ENCODE results near the gene PLOD2. TPM values are rescaled to one million over a fixed set of nuclear protein-coding genes. Genes with fewer than 3 reads are reported as not detected.

The PLOD2 gene
- total and polyA plus RNA-seq, 2 of the 8 experiments (the other 6 are each of a cell fraction or from before 2014, with no cell fraction given) = 4.0 to 28.7 TPM

GRCh38 chr3:146093896-146094295 lies 67.1 kb downstream of the PLOD2 start:
- H2AFZ ChIP-seq (ENCODE audit: low read length) = no peak overlapping the region
- no peak overlapping the region for H3K14ac ChIP-seq (ENCODE audit: insufficient read length)
- no peaks in the 10 kb centered on the region for H3K27me3 ChIP-seq (replicated peaks in 1 of 4; ENCODE audit: control insufficient read depth in 3 of 4, extremely low read depth in 1 of 4, insufficient read depth in 3 of 4, low read length in 3 of 4)
- H3K27ac ChIP-seq (ENCODE audit: low read depth, low read length) = no peak overlapping the region
- no peak overlapping the region for H2BK12ac ChIP-seq (ENCODE audit: low read depth, low read length)
- H3K23ac ChIP-seq (ENCODE audit: insufficient read length) = no peak overlapping the region
- POLR2A ChIA-PET (ENCODE audit: partially characterized antibody) = no interaction called here
- CTCF ChIA-PET (ENCODE audit: partially characterized antibody) = interaction anchor here (0.9 kb wide), 1 partner anchor 22 kb away, joined by 3 read pairs; no protein-coding TSS in a partner anchor
- 0 out of 4 replicates have a peak, but pooled peaks cover 0 to 2% of the 10 kb centered on the region in 2 experiments for H3K9me3 ChIP-seq (ENCODE audit: insufficient read depth in 2 of 2, low read depth in 1 of 2, low read length in 1 of 2)
- H2BK120ac ChIP-seq (replicated peaks; ENCODE audit: low read depth, low read length) = no peak overlapping the region
- H3K56ac ChIP-seq (replicated peaks; ENCODE audit: insufficient read length, low read depth, low read length) = no peak overlapping the region
- FAIRE-seq (no peak), DNase-seq (ENCODE audit: low read depth in 1 of 2, low spot score in 2 of 2) (no peak)
- no peak overlapping the region for H4K5ac ChIP-seq (ENCODE audit: insufficient read length, low read depth, low read length)
- H4K8ac ChIP-seq (ENCODE audit: extremely low read depth, insufficient read depth, low read length) = no peak overlapping the region
- no peak overlapping the region for H2BK5ac ChIP-seq (ENCODE audit: low read depth, low read length)
- H3K18ac ChIP-seq (ENCODE audit: extremely low read depth, low read length) = no peak overlapping the region
- H3K4me3 ChIP-seq (ENCODE audit: extremely low read depth in 1 of 4, insufficient read depth in 2 of 4, low read depth in 3 of 4, low read length in 4 of 4) = no peak overlapping the region
- WGBS, 2 experiments (ENCODE audit: extremely low coverage in 1 of 2, insufficient coverage in 1 of 2, insufficient read length in 1 of 2, insufficient replicate concordance in 2 of 2, low coverage in 1 of 2, low lambda C conversion rate in 2 of 2, missing lambda C conversion rate in 1 of 2) = 82% methylated on average over 2 of the region's 2 CpGs; no CpG with 5 or more reads in 1 of the 2 experiments
- no peaks in the 10 kb centered on the region for H3K23me2 ChIP-seq (ENCODE audit: low read depth, low read length)
- H3K79me1 ChIP-seq (ENCODE audit: low read depth, low read length) = no peaks in the 10 kb centered on the region
- H3K4me2 ChIP-seq (ENCODE audit: insufficient read depth in 1 of 2, low read depth in 2 of 2, low read length in 2 of 2) = no peak overlapping the region
- H2AK5ac ChIP-seq (ENCODE audit: low read depth, low read length) = no peak overlapping the region
- no peak overlapping the region for H3K9ac ChIP-seq (replicated peaks in 1 of 4; ENCODE audit: extremely low read depth in 1 of 4, low read depth in 3 of 4, low read length in 3 of 4)
- no peak overlapping the region for H4K91ac ChIP-seq (replicated peaks; ENCODE audit: insufficient read length, low read length)
- H3K79me2 ChIP-seq (ENCODE audit: control insufficient read depth in 1 of 2, insufficient read depth in 2 of 2, low read length in 2 of 2) = no peaks in the 10 kb centered on the region
- H3K4me1 ChIP-seq (replicated peaks in 1 of 4; ENCODE audit: control insufficient read depth in 3 of 4, insufficient read depth in 4 of 4, low read length in 3 of 4) = no peaks in the 10 kb centered on the region
- no peak overlapping the region for H2BK20ac ChIP-seq (ENCODE audit: low read length)
- no peaks in the 10 kb centered on the region for H4K20me1 ChIP-seq (replicated peaks in 1 of 2; ENCODE audit: control insufficient read depth in 1 of 2, insufficient read depth in 2 of 2, low read length in 2 of 2)
- H3K4ac ChIP-seq (replicated peaks; ENCODE audit: insufficient read length, low read depth, low read length) = no peak overlapping the region
- H3K36me3 ChIP-seq (ENCODE audit: control insufficient read depth in 2 of 4, insufficient read depth in 4 of 4, low read length in 3 of 4) = peaks cover 0 to 3% (median 0%) of the 10 kb centered on the region in 4 experiments; a peak in 1 of 8 replicates
- H2BK15ac ChIP-seq (ENCODE audit: low read length) = no peak overlapping the region
- TF ChIP-seq RAD21 (IDR thresholded peaks at IDR 0.05 in 1 of 2, conservative IDR thresholded peaks at IDR 0.05 in 1 of 2; ENCODE audit: low read depth in 2 of 2, low read length in 2 of 2) (no peak), RNF2 (IDR thresholded peaks at IDR 0.05; ENCODE audit: borderline replicate concordance, low read depth, low read length, missing control alignments, poor library complexity, severe bottlenecking) (no peak), YY1 (IDR thresholded peaks at IDR 0.05; ENCODE audit: low read depth, low read length) (no peak), TAF1 (IDR thresholded peaks at IDR 0.05; ENCODE audit: low read depth, low read length) (no peak), JUND (IDR thresholded peaks at IDR 0.05; ENCODE audit: low read length) (no peak), NANOG (IDR thresholded peaks at IDR 0.05; ENCODE audit: insufficient read depth, low read depth, low read length, poor library complexity, severe bottlenecking) (no peak), BACH1 (IDR thresholded peaks at IDR 0.05; ENCODE audit: low read length) (no peak), SP4 (IDR thresholded peaks at IDR 0.05; ENCODE audit: low read length) (no peak), CEBPB (IDR thresholded peaks at IDR 0.05; ENCODE audit: low read depth, low read length) (no peak), CTBP2 (IDR thresholded peaks at IDR 0.05; ENCODE audit: borderline replicate concordance, insufficient read depth, insufficient read length, low read length) (no peak), KDM5A (IDR thresholded peaks at IDR 0.05; ENCODE audit: low read length) (no peak), TCF12 (IDR thresholded peaks at IDR 0.05; ENCODE audit: low read depth, low read length) (no peak)

Measured in H1 (cell line).